ENCODE measurements around the gene ULBP1. TPM values are rescaled to one million over a fixed set of nuclear protein-coding genes. Genes with fewer than 3 reads are reported as not detected.
"Not testable (repeated sequence)": the region's sequence is repeated elsewhere in the genome, so short reads cannot be mapped to it uniquely, and the experiment has no call there.

ULBP1 gene
- polyA plus RNA-seq, 1 experiment, result 2.6 TPM

- TF ChIP-seq CTCF (IDR thresholded peaks at IDR 0.05; ENCODE audit: insufficient read depth, low read depth, low read length), result no peak
- ChIA-PET CTCF (interaction anchor here (3.2 kb wide), 1 partner anchor 80 kb away, joined by 10 read pairs; no protein-coding TSS in a partner anchor), POLR2A (no interaction called here)
- Histone ChIP-seq H3K4me3 (ENCODE audit: low read depth, low read length) (no peak overlapping the region), H3K36me3 (ENCODE audit: control insufficient read depth, insufficient read depth, low read length) (no peaks in the 10 kb centered on the region), H3K27me3 (ENCODE audit: control insufficient read depth, insufficient read depth, low read length) (peaks cover 9% of the 10 kb centered on the region)
- DNase-seq (ENCODE audit: low read depth), result no peak
Measured at GRCh38 chr6:149919834-149920225, 43.9 kb upstream of the ULBP1 start.

- ChIA-PET POLR2A (no interaction called here), CTCF (interaction anchor here (1.2 to 1.7 kb wide), 3 partner anchors 86 to 175 kb away, joined by 3 to 4 read pairs (median 4); no protein-coding TSS in a partner anchor)
- DNase-seq (ENCODE audit: low read depth), result no peak
- Histone ChIP-seq H3K4me3 (ENCODE audit: low read depth, low read length) (no peak overlapping the region), H3K36me3 (ENCODE audit: control insufficient read depth, insufficient read depth, low read length) (no peaks in the 10 kb centered on the region), H3K27me3 (ENCODE audit: control insufficient read depth, insufficient read depth, low read length) (peaks cover 7% of the 10 kb centered on the region; the same call in 1 of the 2 replicates)
- no peak for TF ChIP-seq CTCF (IDR thresholded peaks at IDR 0.05; ENCODE audit: insufficient read depth, low read depth, low read length)
Measured at GRCh38 chr6:149921361-149921760, 42.4 kb upstream of the ULBP1 start.

- CTCF ChIA-PET, result interaction anchor here (0.6 to 1.7 kb wide), 4 partner anchors 81 to 199 kb away, joined by 3 to 5 read pairs (median 4); no protein-coding TSS in a partner anchor
- not testable (repeated sequence) for DNase-seq (ENCODE audit: low read depth); H3K27me3 ChIP-seq (ENCODE audit: control insufficient read depth, insufficient read depth, low read length); H3K36me3 ChIP-seq (ENCODE audit: control insufficient read depth, insufficient read depth, low read length)
- H3K4me3 ChIP-seq (ENCODE audit: low read depth, low read length), result peak overlapping the region; percentile 63
- POLR2A ChIA-PET, result interaction anchor here (0.6 kb wide), 2 partner anchors 25 to 248 kb away, joined by 3 to 4 read pairs; no protein-coding TSS in a partner anchor
Measured at GRCh38 chr6:149922091-149922490, 41.7 kb upstream of the ULBP1 start.

GRCh38 chr6:149922642-149923326, 41.0 kb upstream of the ULBP1 start, which contains the start of gene RAET1G:
RAET1G (minus strand) TSS chr6:149923121; CDS start chr6:149923010, 111 bp downstream.
- ChIA-PET POLR2A (interaction anchor here (0.6 kb wide), 2 partner anchors 26 to 249 kb away, joined by 3 to 4 read pairs; no protein-coding TSS in a partner anchor), CTCF (interaction anchor here (0.6 to 1.7 kb wide), 4 partner anchors 82 to 200 kb away, joined by 3 to 5 read pairs (median 4); no protein-coding TSS in a partner anchor)
- Histone ChIP-seq H3K27me3 (ENCODE audit: control insufficient read depth, insufficient read depth, low read length) (peaks cover 7% of the 10 kb centered on the region; the same call in 1 of the 2 replicates), H3K36me3 (ENCODE audit: control insufficient read depth, insufficient read depth, low read length) (no peaks in the 10 kb centered on the region), H3K4me3 (ENCODE audit: low read depth, low read length) (peak within 1 kb of the TSS; percentile 63)
- peak; percentile 61 for DNase-seq (ENCODE audit: low read depth)
- no peak for TF ChIP-seq CTCF (IDR thresholded peaks at IDR 0.05; ENCODE audit: insufficient read depth, low read depth, low read length)

GRCh38 chr6:149923327-149923986, 40.3 kb upstream of the ULBP1 start:
- ChIA-PET CTCF (interaction anchor here (1.1 to 2.5 kb wide), 3 partner anchors 25 to 88 kb away, joined by 3 to 27 read pairs (median 16); no protein-coding TSS in a partner anchor), POLR2A (no interaction called here)
- Histone ChIP-seq H3K27me3 (ENCODE audit: control insufficient read depth, insufficient read depth, low read length) (peaks cover 7% of the 10 kb centered on the region; the same call in 1 of the 2 replicates), H3K4me3 (ENCODE audit: low read depth, low read length) (peak overlapping the region; percentile 63), H3K36me3 (ENCODE audit: control insufficient read depth, insufficient read depth, low read length) (no peaks in the 10 kb centered on the region)
- no peak for TF ChIP-seq CTCF (IDR thresholded peaks at IDR 0.05; ENCODE audit: insufficient read depth, low read depth, low read length)
- DNase-seq (ENCODE audit: low read depth), result no peak

All from BJ (cell line).